Sciatic nerve (tissue), 2 donors: ENCODE data around the gene SGSH. TPM values are rescaled to one million over a fixed set of nuclear protein-coding genes. Genes with fewer than 3 reads are reported as not detected.

Experiments used
- ATAC-seq: fragments of 200-7000 bp; cut with Tn5 transposase; one replicate; pipeline ENCODE4 v1.9.1; 2020; ENCODE audit warnings: mild to moderate bottlenecking, moderate library complexity
- DNase-seq: peaks from one replicate; pipeline ENCODE4 v3.0.0-alpha.2; 2020; ENCODE audit warnings: low spot score
- intact Hi-C: fragments of 100-400 bp; cut with DNase I; formaldehyde crosslinking; loops from one replicate; pipeline ENCODE4 v1.14.2; 2022
- total RNA-seq: library from RNA; stranded (reverse); fragmentation: NEBNext Ultra II Directional; extraction: Animal tissue kit (Norgen Biotek cat#: 25700); gene quantifications from one replicate; pipeline ENCODE4 v1.2.1, GENCODE V29; 2021
- donor health status: DM: no; HTN: no; CAD: no.
- donor health status: DM: no; HTN: no; CAD: no.

The SGSH gene
- total RNA-seq, 1 donor from 2014 or later = 46.8 TPM

DNA sequence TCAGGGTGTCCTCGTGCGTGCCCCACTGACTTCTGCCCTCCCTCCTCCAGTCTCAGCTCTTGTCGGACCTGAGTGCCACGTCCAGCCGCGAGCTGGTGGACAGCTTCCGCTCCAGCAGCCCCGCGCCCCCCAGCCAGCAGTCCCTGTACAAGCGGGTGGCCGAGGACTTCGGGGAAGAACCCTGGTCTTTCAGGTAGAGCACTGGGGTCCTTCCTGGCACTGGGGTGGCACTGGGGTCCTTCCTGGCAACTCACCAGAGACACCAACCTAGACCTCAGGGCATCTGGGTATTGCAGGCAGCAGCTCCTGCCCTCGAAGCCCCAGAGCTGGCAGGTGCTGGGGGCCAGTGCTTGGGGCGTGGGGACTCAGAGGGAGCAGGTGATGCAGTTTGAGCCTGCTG, 25.0 kb downstream of the SGSH start:
- no peak for DNase-seq

DNA sequence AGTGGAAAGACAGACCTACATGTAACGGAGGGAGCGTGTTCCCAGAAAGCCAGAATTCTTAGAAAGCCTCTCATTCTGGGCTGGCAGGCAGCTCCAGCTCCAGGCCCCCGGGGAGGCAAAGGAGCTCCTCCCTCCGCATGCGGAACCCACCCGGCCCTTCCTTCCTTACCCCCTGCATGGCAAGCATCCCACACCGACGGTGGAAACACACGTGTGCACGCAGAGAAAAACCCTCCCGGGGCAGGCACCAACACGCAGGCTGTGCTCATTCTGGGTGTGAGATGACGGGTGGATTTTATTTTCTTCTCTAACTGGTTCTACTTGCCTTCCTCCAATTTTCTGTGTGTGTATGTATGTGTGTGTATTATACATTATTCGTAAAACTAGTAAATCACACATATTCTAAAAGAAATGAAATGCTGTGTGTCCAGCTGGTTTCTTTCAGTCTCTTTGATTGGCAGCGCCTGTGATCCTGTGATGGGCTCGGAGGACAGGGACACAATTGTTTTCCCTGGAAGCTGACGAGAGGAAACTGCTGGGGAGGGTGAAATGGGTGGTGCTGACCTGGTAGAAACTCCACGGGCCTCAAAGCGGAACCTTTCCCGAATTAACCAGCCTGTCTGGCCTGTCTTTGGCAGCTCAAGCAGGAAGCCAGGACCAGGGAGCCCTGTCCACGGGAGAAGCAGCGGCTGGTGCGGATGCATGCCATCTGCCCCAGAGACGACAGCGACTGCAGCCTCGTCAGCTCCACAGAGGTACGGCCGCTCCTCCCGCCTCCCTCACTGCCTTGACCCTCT, 28.1 kb downstream of the SGSH start:
- ATAC-seq = peak; percentile 31
- intact Hi-C loops = no loop called here
- no peak for DNase-seq

More for the DNA sequence above, 25.0 kb downstream of the SGSH start:
- no peak for ATAC-seq
- intact Hi-C loops = no loop called here

- no peak for ATAC-seq
- intact Hi-C loops = no loop called here
These were observed 28.9 kb downstream of the SGSH start for GRCh38 chr17:80191192-80191591.

DNA sequence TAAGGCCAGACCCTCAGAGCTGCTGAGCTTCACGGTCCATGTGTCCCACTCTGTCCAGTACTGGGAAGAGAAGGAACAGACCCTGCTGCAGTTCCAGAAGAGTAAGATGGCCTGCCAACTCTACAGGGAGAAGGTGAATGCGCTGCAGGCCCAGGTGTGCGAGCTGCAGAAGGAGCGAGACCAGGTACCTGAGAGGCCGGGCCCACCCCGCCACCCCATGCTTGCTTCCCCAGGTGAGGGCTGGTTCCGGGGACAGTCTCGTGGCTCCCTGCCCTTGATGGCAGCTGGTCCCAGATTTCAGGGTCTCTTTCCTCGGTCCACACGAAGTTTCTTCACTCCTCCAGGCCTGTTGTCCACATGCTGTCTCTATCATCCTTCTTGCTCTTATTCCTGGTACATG, 29.4 kb downstream of the SGSH start:
- intact Hi-C loops = no loop called here
- no peak for ATAC-seq

More at GRCh38 chr17:80191192-80191591, 28.9 kb downstream of the SGSH start:
- no peak for DNase-seq

DNA sequence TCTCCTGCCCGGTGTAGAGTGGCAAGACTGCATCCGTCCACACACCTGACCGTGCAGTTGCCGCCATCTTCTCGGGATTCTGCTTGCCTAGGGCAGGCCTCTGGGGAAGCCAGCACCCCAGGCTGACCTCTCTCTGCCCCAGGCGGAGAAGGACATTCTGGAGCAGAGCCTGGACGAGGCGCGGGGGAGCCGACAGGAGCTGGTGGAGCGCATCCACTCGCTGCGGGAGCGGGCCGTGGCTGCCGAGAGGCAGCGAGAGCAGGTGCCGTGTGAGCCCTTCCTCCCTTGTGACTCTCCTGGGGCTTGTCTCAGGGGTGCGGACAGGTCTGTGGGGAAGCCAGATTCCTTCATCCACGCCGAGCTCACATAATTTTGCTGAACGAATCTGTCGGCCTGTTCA, 30.5 kb downstream of the SGSH start:
- DNase-seq (no peak), ATAC-seq (no peak)
- intact Hi-C loops = no loop called here

More for the DNA sequence above, 29.4 kb downstream of the SGSH start:
- no peak for DNase-seq

- intact Hi-C loops = no loop called here
- DNase-seq (peak; percentile 71), ATAC-seq (peak; percentile 71)
These were observed 32.6 kb downstream of the SGSH start for GRCh38 chr17:80187515-80187941.

DNA sequence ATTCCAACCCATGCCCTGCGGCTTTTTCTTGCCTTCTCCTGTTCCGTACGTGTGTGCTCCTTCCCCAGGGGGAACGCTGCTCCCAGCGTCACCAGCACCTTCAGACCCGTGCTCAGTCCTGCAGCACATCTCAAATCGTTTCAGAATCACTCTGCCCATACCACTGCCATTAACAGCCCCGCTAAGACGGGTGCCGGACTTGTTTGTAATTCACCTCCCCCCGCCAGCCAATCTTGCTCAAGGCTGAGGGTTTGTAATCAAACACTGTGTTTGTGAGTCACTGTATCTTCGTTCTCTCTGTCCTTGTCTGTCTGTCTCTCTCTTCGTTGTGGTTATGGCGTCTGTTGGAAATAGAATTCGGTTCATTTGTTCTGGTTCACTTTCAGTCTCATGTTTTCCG, 33.0 kb downstream of the SGSH start:
- intact Hi-C loops = no loop called here
- DNase-seq (no peak), ATAC-seq (no peak)

DNA sequence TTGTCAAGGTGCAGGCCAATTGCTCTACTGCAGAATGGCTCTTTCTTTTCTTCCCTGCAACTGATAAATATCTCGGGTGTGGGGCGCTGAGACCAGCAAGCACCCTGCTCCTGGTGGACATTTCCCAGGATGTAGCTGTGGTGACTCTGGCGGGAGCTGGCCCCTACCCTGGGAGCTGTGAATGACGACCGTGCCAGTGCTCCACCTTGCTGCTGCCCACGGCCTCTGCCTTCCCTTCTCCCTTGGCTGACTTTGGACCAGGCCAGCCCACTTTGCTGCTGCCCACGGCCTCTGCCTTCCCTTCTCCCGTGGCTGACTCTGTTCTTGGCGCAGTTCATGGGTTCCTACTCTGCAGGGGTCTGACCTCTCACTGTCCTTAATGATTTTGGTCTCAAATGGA, 34.2 kb downstream of the SGSH start:
- DNase-seq = no peak
- ATAC-seq = no peak
- intact Hi-C loops = no loop called here

- intact Hi-C loops = no loop called here
- DNase-seq (no peak), ATAC-seq (no peak)
These were observed 35.8 kb downstream of the SGSH start for GRCh38 chr17:80184423-80184714.

GRCh38 chr17:80183581-80184422, 36.3 kb downstream of the SGSH start:
- DNase-seq (no peak), ATAC-seq (no peak)
- intact Hi-C loops = no loop called here

DNA sequence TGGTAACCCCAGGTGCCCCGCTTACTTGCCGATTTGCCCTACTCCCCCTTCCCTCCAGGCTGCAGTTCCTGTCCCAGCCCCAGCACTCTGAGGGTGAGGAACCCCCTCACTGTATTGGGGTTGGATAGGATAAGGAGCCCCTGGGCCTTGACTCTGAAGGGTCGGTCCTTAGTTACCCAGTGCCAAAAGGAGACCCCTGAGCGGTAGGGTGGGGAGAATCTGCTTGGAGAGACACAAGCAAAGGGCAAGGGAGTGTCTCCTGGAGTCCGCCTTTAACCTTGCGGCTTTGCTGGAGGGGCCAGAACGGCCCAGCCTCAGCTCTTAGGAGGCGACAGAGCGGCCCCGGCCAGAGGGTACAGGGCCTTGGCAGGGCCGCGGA, 37.3 kb downstream of the SGSH start:
- DNase-seq (no peak), ATAC-seq (no peak)
- intact Hi-C loops = no loop called here

DNA sequence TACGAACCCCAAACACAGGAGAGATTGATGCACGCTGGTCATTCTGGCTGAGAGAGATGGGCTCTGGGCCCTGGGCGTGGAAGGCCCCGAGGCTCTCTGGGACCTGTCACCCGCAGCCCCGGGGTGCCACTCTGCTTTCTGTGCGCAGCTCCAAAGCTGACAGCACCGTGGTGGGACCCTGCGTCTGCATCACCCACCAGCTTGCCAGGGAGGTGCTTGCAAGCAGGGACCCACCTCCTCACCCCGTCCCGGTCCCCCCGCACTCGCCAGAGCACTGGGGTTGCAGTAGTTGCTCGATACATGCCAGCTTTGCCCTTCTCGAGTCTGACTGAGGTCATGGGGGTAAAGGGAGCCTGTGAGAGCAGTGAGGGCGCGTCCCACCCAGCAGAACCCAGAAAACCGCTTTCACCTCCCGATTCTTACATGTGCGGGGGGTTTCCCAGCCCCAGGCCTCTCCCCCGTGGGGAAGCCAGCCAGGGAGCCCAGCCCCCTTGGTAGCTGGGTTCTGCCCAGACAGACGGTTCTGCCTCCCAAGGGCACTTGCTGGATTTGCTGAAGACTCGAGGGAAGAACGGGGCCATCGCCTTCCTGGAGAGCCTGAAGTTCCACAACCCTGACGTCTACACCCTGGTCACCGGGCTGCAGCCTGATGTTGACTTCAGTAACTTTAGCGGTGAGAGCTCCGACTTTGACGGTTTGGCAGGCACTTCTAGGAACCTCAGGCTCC, 37.9 kb downstream of the SGSH start:
- intact Hi-C loops = no loop called here
- ATAC-seq = no peak
- DNase-seq = no peak

DNA sequence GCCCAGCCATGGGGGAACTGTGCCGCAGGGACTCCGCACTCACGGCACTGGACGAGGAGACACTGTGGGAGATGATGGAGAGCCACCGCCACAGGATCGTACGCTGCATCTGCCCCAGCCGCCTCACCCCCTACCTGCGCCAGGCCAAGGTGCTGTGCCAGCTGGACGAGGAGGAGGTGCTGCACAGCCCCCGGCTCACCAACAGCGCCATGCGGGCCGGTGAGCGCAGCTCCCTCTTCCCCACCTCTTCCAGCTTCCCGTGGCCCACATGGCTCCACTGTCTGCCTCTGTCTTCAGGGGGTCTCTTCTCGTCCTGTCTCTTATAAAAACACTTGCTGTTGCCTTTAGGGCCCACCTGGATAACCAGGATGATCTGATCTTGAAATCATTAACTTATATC, 38.7 kb downstream of the SGSH start:
- intact Hi-C loops = no loop called here
- DNase-seq (no peak), ATAC-seq (no peak)

- DNase-seq (no peak), ATAC-seq (no peak)
- intact Hi-C loops = no loop called here
These were observed 39.9 kb downstream of the SGSH start for GRCh38 chr17:80180192-80180591.

- DNase-seq (no peak), ATAC-seq (no peak)
- intact Hi-C loops = no loop called here
These were observed 42.0 kb downstream of the SGSH start for GRCh38 chr17:80177986-80178595.

- ATAC-seq = no peak
- DNase-seq = no peak
- intact Hi-C loops = no loop called here
These were observed 43.4 kb downstream of the SGSH start for GRCh38 chr17:80176757-80177156.

DNA sequence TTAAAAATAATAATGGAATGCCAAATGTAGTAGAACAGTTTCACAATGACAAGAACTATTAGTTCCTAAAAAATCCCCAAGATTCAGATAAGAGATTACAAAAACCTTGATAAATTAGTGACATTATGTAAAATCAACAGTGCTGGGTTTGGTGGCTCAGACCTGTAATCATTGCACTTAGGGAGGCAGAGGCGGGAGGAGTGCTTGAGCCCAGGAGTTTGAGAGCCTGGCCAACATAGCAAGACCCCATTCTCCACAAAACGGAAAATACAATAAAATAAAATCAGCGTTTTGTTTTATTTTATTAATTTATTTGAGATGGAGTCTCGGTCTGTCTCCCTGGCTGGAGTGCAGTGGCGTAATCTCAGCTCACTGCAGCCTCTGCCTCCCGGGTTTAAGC, 46.2 kb downstream of the SGSH start:
- ATAC-seq = no peak
- intact Hi-C loops = no loop called here
- DNase-seq = no peak

DNA sequence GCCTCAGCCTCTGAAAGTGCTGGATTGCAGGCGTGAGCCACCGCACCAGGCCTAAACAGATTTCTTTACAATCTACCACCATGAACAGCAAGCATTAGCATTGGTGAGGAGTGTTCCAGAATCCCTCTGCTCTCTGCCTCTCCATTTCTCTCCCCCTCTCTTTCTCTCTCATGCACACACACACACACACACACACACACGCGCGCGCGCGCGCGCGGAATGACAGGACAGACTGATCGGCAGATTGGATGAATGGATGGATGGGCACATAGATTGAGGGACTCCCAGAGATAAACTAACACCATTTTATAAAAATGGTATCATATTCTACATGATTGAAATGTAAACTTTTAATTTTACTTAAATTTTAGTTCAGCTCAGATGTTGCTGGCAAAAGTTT, 47.0 kb downstream of the SGSH start:
- no peak for DNase-seq
- no peak for ATAC-seq

DNA sequence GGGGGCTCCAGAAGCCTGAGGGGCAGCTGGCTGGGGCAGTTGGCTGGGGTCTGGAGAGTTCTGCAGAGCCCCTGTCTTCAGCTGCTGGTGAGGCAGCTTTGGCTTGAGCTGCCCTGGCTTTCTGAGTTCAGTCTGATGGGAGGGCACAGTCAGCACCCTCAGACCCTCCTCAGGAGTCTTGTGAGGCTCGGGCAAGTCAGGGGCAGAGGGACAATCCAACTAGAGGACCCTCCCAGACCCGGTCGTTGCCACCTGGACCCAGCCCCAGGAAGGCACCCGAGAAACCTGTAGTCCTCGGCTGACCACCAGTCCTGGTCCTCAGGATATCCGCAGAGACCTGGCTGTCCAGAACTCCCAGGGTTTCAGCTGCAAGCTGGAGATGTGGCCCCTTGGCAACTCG, 48.5 kb downstream of the SGSH start:
- DNase-seq (no peak), ATAC-seq (no peak)
- intact Hi-C loops = no loop called here

More for the DNA sequence above, 47.0 kb downstream of the SGSH start:
- intact Hi-C loops = no loop called here
